HUES64 (cell line): ENCODE data around the gene TH.

Source experiments
- H3K27ac ChIP-seq: 2 replicates; pipeline ENCODE4 v1.7.0; 2013; ENCODE audit warnings: low read depth, low read length, inconsistent platforms
- H3K27me3 ChIP-seq: 2 replicates; pipeline ENCODE4 v1.6.1; 2013; ENCODE audit warnings: mild to moderate bottlenecking, low read length; ENCODE audit not compliant: insufficient read depth
- H3K36me3 ChIP-seq: 2 replicates; pipeline ENCODE4 v1.6.1; 2013; ENCODE audit warnings: mild to moderate bottlenecking, low read length; ENCODE audit not compliant: insufficient read depth
- H3K4me1 ChIP-seq: 2 replicates; pipeline ENCODE4 v1.6.1; 2013; ENCODE audit warnings: mild to moderate bottlenecking, low read length, moderate library complexity; ENCODE audit not compliant: insufficient read depth
- H3K4me3 ChIP-seq: 2 replicates; pipeline ENCODE4 v1.5.1; 2013; ENCODE audit warnings: mild to moderate bottlenecking, low read length, moderate library complexity
- H3K9ac ChIP-seq: 2 replicates; pipeline ENCODE4 v1.6.1; 2013; ENCODE audit warnings: mild to moderate bottlenecking, low read depth, low read length
- H3K9me3 ChIP-seq: 2 replicates; pipeline ENCODE4 v1.6.1; 2013; ENCODE audit warnings: low read depth, low read length; ENCODE audit not compliant: insufficient read depth
- WGBS: fragments of 150-250, 120-280 bp; methylation state at CpG from one replicate; pipeline ENCODE4 v1.1.7; 2013; ENCODE audit warnings: missing lambda C conversion rate; 5-methylcytosine and 5-hydroxymethylcytosine counted together

TH gene

DNA sequence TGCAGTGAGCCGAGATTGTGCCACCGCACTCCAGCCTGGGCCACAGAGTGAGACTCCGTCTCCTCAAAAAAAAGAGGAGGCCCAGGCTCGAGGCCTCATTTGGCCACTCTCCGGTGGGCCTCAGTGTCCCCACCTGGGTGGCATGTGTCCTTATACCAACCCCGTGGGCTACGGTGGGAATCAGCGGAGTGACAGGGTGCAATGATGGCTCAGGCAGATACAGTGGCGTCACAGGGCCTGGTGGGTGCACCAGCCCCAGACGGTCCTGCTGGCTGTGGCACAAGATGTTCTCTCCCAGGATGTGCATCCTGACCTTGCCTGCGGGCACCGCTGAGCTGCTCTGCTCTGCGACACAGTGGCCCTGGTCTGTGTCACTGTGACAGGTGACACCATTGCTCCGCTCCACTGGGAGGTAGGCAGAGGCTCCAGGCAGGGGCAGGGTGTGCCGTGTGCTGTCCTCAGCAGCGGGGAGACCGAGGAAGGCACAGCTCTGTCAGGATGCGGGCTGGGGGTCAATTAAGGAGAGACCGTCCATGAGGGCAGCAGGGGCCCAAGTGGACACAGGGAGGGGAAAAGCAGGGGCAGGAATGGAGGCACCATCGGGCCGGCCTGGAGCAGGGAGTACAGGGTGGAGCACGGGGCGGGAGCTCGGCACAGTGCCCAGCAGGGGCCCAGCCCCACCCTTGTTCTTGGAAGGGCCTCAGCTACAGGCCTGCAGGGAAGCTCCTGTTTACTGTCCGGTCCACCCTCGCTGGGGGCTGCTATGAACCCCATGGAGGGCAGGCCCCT is 21.7 kb upstream of the TH start:
- WGBS = 92% methylated on average over 26 of the region's 26 CpGs
- H3K9ac ChIP-seq = no peak overlapping the region
- no peaks in the 10 kb centered on the region for H3K4me1 ChIP-seq
- peaks cover 7% of the 10 kb centered on the region; the same call in 1 of the 2 replicates for H3K27me3 ChIP-seq
- H3K36me3 ChIP-seq = no peaks in the 10 kb centered on the region
- no peak overlapping the region for H3K27ac ChIP-seq
- no peak overlapping the region for H3K4me3 ChIP-seq
- no peaks in the 10 kb centered on the region for H3K9me3 ChIP-seq

DNA sequence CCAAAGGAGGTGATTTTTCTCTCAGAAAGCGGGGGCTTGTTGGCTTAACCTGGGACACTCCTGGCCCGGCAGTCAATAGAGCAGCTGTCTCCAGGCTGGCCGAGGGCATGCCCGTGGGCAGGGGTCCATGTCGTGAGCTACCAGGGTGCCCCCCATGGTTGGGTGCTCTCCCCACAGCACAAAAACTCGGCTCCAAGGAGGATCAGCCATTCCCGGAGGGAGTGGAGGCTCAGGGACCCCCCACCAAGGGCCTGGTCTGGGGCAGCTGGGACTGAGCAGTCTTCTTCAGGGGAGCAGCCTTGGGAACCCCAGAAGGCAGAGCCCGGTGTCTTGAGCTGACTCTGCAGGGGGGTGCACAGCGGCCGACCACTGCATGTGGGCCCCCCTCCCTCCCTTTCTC is 20.8 kb upstream of the TH start:
- 96% methylated on average over 10 of the region's 10 CpGs for WGBS
- Histone ChIP-seq H3K9me3 (no peaks in the 10 kb centered on the region), H3K9ac (no peak overlapping the region), H3K4me3 (no peak overlapping the region), H3K4me1 (no peaks in the 10 kb centered on the region), H3K27ac (no peak overlapping the region), H3K36me3 (no peaks in the 10 kb centered on the region), H3K27me3 (peaks cover 7% of the 10 kb centered on the region; the same call in 1 of the 2 replicates)

DNA sequence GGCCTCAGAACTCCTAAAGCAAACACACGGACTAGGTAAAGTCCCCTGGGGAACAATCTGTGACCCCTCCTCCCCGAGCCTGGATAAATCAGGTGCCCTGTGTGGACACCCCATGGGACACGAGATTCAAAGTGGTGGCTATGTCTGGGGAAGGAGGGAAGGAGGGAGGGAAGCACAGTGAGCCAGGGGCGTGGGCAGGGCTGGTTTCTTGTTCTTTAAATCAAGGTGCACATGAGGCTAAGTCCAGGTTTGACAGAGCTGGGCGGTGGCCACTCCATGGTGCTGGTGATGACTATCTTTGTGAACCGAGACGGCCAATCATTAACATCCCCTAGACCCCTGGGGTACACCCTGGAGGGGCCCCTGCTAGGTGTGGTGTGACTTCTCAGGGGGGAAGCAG is 20.3 kb upstream of the TH start:
- Histone ChIP-seq H3K4me1 (no peaks in the 10 kb centered on the region), H3K27me3 (peaks cover 5% of the 10 kb centered on the region; the same call in 1 of the 2 replicates), H3K36me3 (no peaks in the 10 kb centered on the region), H3K9ac (no peak overlapping the region), H3K4me3 (no peak overlapping the region), H3K27ac (no peak overlapping the region), H3K9me3 (no peaks in the 10 kb centered on the region)
- WGBS = 88% methylated on average over 7 of the region's 7 CpGs

DNA sequence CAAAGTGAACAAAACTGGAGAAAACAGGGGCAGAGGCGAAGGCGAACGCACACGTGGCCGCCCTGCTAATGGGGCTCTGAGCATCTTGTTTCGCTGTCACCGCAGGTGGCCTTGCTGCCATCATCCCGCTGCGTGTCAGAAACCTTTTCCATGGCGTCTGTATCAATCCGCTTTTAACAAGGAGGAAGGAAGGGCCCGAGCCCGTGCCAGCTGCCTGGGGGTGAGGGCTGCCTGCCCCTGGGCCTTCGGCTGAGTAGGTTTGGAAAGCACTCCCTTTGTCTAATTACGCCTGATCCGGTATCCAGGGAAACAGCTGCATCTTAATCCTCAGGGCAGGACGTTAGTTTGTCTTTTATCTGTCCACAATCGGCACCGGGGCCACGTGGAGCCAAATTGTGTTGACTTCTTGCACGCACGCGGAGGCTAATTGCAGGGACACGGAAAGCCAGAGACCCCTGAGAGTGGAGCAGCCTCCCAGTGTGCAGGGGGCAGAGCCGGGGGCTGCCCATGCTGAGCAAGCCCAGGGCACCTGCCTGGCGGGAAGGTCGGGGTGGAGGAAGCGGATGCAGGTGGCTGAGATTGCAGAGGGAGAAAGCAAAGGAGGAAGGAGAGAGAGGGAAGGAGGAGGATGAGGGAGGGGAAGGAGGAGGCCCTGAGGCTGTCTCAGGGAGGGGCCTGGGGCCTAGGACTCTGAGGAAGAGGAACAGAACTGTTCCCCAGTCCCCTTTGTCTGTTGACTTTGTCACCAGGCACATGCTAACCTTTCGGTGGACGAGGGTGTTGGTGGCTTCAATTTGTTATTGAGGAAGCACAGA is 19.2 kb upstream of the TH start:
- Histone ChIP-seq H3K27ac (no peak overlapping the region), H3K4me1 (no peaks in the 10 kb centered on the region), H3K9ac (no peak overlapping the region), H3K9me3 (no peaks in the 10 kb centered on the region), H3K4me3 (no peak overlapping the region), H3K36me3 (no peaks in the 10 kb centered on the region), H3K27me3 (no peaks in the 10 kb centered on the region)
- 77% methylated on average over 30 of the region's 30 CpGs for WGBS

DNA sequence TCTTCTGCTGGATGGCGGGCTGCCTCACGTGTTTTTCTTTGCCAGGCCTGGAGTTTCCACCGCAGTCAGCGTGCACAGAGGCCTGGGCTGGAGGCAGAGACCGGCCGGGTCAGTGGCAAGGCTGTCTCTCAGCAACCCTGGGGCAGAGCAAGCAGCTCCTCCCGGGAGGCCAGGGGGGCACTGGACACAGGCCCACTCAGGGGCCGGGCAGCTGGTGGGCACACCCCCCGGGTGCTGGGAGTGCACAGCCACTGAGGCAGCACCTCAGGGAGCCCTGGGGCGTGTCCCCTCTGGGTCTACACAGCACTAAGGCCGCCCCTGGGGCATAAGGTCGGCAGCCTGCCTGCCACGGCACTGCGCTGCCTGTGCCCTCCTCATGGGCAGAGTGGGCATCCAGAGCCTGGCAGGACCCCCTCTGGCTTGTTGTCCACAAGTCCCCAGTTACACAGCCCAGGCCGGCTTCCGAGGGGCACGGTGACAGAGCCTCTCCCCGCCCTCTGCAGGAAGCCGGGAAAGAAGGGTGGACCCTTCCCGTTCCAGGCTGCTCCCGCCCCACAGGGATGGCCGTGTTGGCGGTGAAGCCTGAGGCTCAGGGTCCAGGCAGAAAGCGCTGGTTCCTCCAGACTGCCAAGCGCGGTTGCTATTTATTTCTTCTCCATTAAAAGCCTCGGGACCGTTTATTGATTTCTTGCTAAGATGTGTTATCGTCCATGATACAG is 18.5 kb upstream of the TH start:
- Histone ChIP-seq H3K36me3 (no peaks in the 10 kb centered on the region), H3K4me1 (no peaks in the 10 kb centered on the region), H3K4me3 (no peak overlapping the region), H3K9me3 (no peaks in the 10 kb centered on the region), H3K27me3 (no peaks in the 10 kb centered on the region), H3K9ac (no peak overlapping the region), H3K27ac (no peak overlapping the region)
- WGBS = 87% methylated on average over 29 of the region's 29 CpGs

DNA sequence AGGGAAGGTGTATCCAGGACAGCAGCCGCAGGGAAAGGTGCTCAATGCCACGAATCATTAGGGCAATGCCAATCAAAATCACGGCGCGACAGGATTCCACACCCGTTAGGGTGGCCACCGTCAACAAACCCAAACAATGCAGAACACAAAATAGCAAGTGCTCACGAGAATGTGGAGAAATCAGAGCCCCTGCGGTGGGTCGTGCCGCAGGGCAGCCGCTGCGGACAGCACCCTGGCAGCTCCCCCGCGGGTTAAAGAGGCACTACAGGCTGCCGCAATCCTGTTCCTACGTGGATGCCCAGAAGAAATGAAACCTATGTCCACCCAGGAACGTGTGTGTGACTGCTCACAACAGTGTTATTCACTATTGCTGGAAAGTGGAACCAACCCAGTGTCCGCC is 17.1 kb upstream of the TH start:
- no peaks in the 10 kb centered on the region for H3K36me3 ChIP-seq
- no peak overlapping the region for H3K4me3 ChIP-seq
- 91% methylated on average over 19 of the region's 19 CpGs for WGBS
- no peak overlapping the region for H3K27ac ChIP-seq
- no peaks in the 10 kb centered on the region for H3K9me3 ChIP-seq
- no peaks in the 10 kb centered on the region for H3K4me1 ChIP-seq
- H3K9ac ChIP-seq = no peak overlapping the region
- H3K27me3 ChIP-seq = no peaks in the 10 kb centered on the region

DNA sequence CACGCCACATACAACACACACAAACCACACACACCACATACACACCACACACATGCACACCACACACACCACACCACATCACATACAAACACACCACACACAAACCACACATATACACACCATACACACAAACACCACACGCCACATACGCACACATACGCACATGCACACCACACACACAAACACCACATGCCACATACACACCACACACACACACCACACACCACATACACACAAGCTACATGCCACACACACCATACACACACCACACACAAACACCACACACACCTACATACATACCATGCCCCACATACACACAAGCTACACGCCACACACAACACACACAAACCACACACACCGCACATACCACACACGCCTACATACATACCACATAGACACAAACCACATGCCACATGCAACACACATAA is 15.7 kb upstream of the TH start:
- 88% methylated on average over 7 of the region's 7 CpGs for WGBS
- Histone ChIP-seq H3K4me1 (no peaks in the 10 kb centered on the region), H3K4me3 (no peak overlapping the region), H3K9ac (no peak overlapping the region), H3K36me3 (no peaks in the 10 kb centered on the region), H3K27me3 (no peaks in the 10 kb centered on the region), H3K9me3 (no peaks in the 10 kb centered on the region), H3K27ac (no peak overlapping the region)

DNA sequence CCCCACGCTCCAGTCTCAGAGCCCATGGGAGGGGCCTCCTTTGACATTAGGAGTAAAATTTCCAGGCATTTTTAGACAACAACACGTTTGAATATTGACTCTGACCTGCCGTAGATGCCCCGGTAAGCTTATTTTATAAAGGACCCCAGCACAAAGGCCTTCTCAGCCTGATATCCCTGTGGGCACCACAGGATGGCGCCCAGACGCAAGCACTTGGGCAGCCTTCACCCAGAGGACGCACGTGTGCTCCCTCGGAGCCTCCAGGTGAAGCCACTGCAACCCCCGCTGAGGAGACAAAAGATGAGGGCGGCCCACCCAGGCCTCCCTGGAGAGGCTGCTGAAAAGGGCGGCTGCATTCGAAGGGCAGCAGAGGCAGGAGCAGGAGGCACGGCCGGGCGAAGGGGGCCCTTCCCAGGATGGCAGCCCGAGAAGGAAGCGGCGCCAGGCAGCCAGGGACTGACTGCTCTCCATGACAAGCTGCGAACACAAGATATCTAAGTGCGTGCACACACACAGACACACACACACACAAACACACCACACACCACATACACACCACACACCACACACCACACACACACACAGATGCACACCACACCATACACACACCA is 15.2 kb upstream of the TH start:
- WGBS = 60% methylated on average over 21 of the region's 21 CpGs
- Histone ChIP-seq H3K4me3 (no peak overlapping the region), H3K4me1 (no peaks in the 10 kb centered on the region), H3K27ac (no peak overlapping the region), H3K36me3 (no peaks in the 10 kb centered on the region), H3K9me3 (no peaks in the 10 kb centered on the region), H3K27me3 (no peaks in the 10 kb centered on the region), H3K9ac (no peak overlapping the region)

DNA sequence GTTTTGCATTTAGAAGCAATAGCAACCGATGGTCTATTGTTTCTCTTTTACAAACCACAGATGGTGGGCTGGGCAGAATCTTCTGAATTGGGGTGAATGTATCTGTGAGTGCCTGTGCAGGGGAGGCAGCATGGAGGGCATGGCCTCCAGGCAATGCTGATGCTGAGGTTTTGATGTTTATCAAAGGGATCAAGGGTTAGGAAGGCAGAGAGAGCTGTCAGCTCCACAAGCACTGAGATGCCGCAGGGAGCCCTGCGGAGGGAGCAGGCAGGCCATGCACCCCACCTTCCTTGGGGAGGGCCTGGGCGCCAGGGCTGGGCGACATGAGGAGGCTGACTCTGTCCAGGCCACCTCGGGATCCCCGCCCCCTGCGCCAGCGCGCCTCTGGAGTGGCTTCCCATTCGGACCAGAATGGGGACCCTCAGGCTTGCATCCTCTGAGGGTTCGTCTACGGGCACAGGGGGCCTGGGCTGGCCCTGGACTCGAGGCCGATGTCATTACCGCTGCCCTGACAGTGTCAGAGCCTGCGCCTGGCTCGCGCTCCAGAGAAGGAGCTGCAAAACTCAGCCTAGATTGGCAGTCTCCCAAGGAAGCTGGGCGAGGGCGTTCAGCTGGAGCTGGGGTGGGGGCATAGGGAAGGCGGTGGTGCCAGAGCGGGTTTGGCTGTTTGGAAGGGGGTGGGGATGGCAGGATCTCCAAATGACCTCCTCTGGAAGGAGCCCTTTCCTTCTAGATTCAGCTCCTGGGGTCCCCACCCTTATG is 13.9 kb upstream of the TH start:
- WGBS = 90% methylated on average over 23 of the region's 23 CpGs
- H3K4me3 ChIP-seq = no peak overlapping the region
- no peak overlapping the region for H3K9ac ChIP-seq
- no peaks in the 10 kb centered on the region for H3K36me3 ChIP-seq
- no peak overlapping the region for H3K27ac ChIP-seq
- H3K4me1 ChIP-seq = no peaks in the 10 kb centered on the region
- no peaks in the 10 kb centered on the region for H3K27me3 ChIP-seq
- no peaks in the 10 kb centered on the region for H3K9me3 ChIP-seq

DNA sequence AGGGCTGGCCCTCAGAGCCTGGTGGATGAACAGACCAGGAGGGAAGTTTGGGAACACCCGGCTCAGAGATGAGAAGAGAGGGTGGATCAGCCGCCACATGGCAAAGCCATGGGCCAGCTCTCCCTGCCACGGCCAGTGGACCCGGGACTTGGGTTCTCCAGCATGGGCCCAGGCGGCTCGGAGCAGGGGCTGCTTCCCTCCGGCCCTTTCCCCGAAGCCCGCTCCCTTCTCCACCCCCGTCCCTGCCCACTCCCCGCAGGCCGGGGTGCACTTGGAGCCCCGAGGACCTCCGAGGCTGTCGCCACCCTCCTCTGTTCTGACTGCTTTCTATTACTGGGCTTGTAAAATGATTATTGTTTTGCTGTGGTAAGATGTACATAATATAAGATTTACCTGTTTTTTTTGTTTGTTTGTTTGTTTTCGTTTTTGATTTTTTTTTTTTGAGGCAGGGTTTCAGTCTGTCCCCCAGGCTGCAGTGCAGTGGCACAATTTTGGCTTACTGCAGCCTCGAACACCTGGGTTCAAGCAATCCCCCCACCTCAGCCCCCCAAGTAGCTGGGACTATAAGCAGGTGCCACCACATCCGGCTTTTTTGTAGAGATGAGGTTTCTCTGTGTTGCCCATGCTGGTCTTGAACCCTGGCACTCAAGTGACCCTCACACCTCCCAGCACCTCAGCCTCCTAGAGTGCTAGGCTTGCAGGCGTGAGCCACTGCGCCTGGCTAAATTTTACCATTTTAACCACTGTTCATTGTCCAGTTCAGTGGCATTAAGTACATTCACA is 11.3 kb upstream of the TH start:
- H3K27me3 ChIP-seq = no peaks in the 10 kb centered on the region
- H3K36me3 ChIP-seq = no peaks in the 10 kb centered on the region
- no peaks in the 10 kb centered on the region for H3K4me1 ChIP-seq
- H3K9ac ChIP-seq = no peak overlapping the region
- H3K9me3 ChIP-seq = no peaks in the 10 kb centered on the region
- 90% methylated on average over 18 of the region's 20 CpGs for WGBS
- no peak overlapping the region for H3K27ac ChIP-seq
- H3K4me3 ChIP-seq = no peak overlapping the region
